SK-N-SH (cell line): Measurements from ENCODE around the gene AIF1L. TPM values are rescaled to one million over a fixed set of nuclear protein-coding genes. Genes with fewer than 3 reads are reported as not detected.

ENCODE experiments used
- CTCF ChIA-PET: fragments of 300-600, 350-600 bp; formaldehyde crosslinking; extraction: SDS; loops from one replicate; lab custom pipeline; 2021; lab: Yijun Ruan, JAX
- POLR2A ChIA-PET: fragments of 350-600 bp; sonication (Branson Sonifier 250); formaldehyde crosslinking; extraction: SDS; loops from one replicate; lab custom pipeline; 2020; ENCODE audit warnings: antibody characterized with exemption, inconsistent platforms; lab: Yijun Ruan, JAX
- DNase-seq: peaks from one replicate; pipeline ENCODE4 v3.0.0; 2012
- H2AFZ ChIP-seq: fragments of 200-600 bp; sonication (generic); 2 replicates; pipeline ENCODE4 v1.8.1; 2016; ENCODE audit warnings: antibody characterized with exemption, mild to moderate bottlenecking, low read depth
- H3F3A ChIP-seq: fragments of 200-600 bp; sonication (generic); replicated peaks from 2 replicates; pipeline ENCODE3; 2016; ENCODE audit warnings: antibody characterized with exemption, mild to moderate bottlenecking; ENCODE audit not compliant: insufficient read depth
- H3K27ac ChIP-seq, 2 experiments: fragments of 200-500 bp in 1 of 2; fragments of 200-600 bp in 1 of 2; sonication (Bioruptor generic) in 1 of 2; sonication (generic), shearing (Covaris generic) in 1 of 2; 2 replicates each; pipeline versions ENCODE4 v1.5.1 to v1.6.1; 2014 to 2016; ENCODE audit warnings: low read depth in 2 of 2, inconsistent platforms in 1 of 2, low read length in 1 of 2, mild to moderate bottlenecking in 1 of 2, mixed read lengths in 1 of 2
- H3K27me3 ChIP-seq: fragments of 200-600 bp; sonication (generic), shearing (Covaris generic); 2 replicates; pipeline ENCODE4 v1.6.1; 2016; ENCODE audit warnings: mixed run types; ENCODE audit not compliant: insufficient read depth
- H3K36me3 ChIP-seq, 2 experiments: fragments of 200-500 bp in 1 of 2; fragments of 200-600 bp in 1 of 2; sonication (Bioruptor generic) in 1 of 2; sonication (generic) in 1 of 2; replicated peaks in 1 of 2; 2 replicates each; pipeline versions ENCODE3 to v1.5.1; 2014 to 2016; ENCODE audit warnings: low read length in 1 of 2, mild to moderate bottlenecking in 1 of 2; ENCODE audit not compliant: insufficient read depth in 2 of 2, control insufficient read depth in 1 of 2
- H3K4me1 ChIP-seq, 2 experiments: fragments of 200-500 bp in 1 of 2; fragments of 200-600 bp in 1 of 2; sonication (Bioruptor generic) in 1 of 2; sonication (generic), shearing (Covaris generic) in 1 of 2; 2 replicates each; pipeline versions ENCODE4 v1.5.1 to v1.6.1; 2014 to 2016; ENCODE audit warnings: low read depth in 1 of 2, low read length in 1 of 2, mixed run types in 1 of 2; ENCODE audit not compliant: insufficient read depth in 2 of 2, control insufficient read depth in 1 of 2
- H3K4me2 ChIP-seq: fragments of 200-600 bp; sonication (generic), shearing (Covaris generic); 2 replicates; pipeline ENCODE4 v1.6.1; 2017; ENCODE audit warnings: mixed run types
- H3K4me3 ChIP-seq, 2 experiments: fragments of 200-500 bp in 1 of 2; fragments of 200-600 bp in 1 of 2; sonication (Bioruptor generic) in 1 of 2; sonication (generic), shearing (Covaris generic) in 1 of 2; 2 replicates each; pipeline versions ENCODE4 v1.5.1 to v1.8.1; 2014 to 2016; ENCODE audit warnings: low read depth in 2 of 2, inconsistent platforms in 1 of 2, low read length in 1 of 2, mild to moderate bottlenecking in 1 of 2, mixed read lengths in 1 of 2, moderate library complexity in 1 of 2
- H3K79me2 ChIP-seq: fragments of 200-600 bp; sonication (generic); 2 replicates; pipeline ENCODE4 v1.8.1; 2017; ENCODE audit warnings: mild to moderate bottlenecking; ENCODE audit not compliant: insufficient read depth
- H3K9ac ChIP-seq: fragments of 200-600 bp; sonication (generic); 2 replicates; pipeline ENCODE4 v1.6.1; 2017; ENCODE audit warnings: mixed run types
- H3K9me2 ChIP-seq: fragments of 200-600 bp; sonication (generic); 2 replicates; pipeline ENCODE4 v1.6.1; 2017; ENCODE audit warnings: mixed run types
- H3K9me3 ChIP-seq: fragments of 200-600 bp; sonication (generic); 2 replicates; pipeline ENCODE4 v1.6.1; 2017; ENCODE audit warnings: mixed run types, mild to moderate bottlenecking, moderate library complexity
- H4K20me1 ChIP-seq: fragments of 200-600 bp; sonication (generic); 2 replicates; pipeline ENCODE4 v1.6.1; 2017; ENCODE audit warnings: mild to moderate bottlenecking, mixed run types; ENCODE audit not compliant: insufficient read depth
- CHD2 ChIP-seq: fragments of 150-350 bp; IDR thresholded peaks from 2 replicates; pipeline ENCODE4 v1.6.1; 2018; ENCODE audit warnings: low read length; ENCODE audit not compliant: partially characterized antibody
- FOSL2 ChIP-seq: IDR thresholded peaks from 2 replicates; pipeline ENCODE4 v1.4.0; 2012; ENCODE audit warnings: low read depth, mild to moderate bottlenecking, moderate library complexity, borderline replicate concordance
- FOXM1 ChIP-seq: IDR thresholded peaks from 2 replicates; pipeline ENCODE4 v1.4.0; 2012; ENCODE audit warnings: low read depth, mild to moderate bottlenecking
- IRF3 ChIP-seq: fragments of 150-350 bp; IDR thresholded peaks from 2 replicates; pipeline ENCODE4 v1.6.1; 2016; ENCODE audit warnings: mild to moderate bottlenecking, low read depth, low read length
- JUND ChIP-seq: IDR thresholded peaks from 2 replicates; pipeline ENCODE4 v1.4.0; 2012
- MEF2A ChIP-seq: IDR thresholded peaks from 2 replicates; pipeline ENCODE4 v1.4.0; 2012; ENCODE audit warnings: low read depth, borderline replicate concordance
- NRF1 ChIP-seq: IDR thresholded peaks from 2 replicates; pipeline ENCODE4 v1.6.1; 2012; ENCODE audit warnings: low read depth, mild to moderate bottlenecking, low read length
- RAD21 ChIP-seq: IDR thresholded peaks from 2 replicates; pipeline ENCODE4 v1.6.1; 2012; ENCODE audit warnings: mild to moderate bottlenecking, low read length
- RCOR1 ChIP-seq: fragments of 150-350 bp; IDR thresholded peaks from 2 replicates; pipeline ENCODE4 v1.6.1; 2017; ENCODE audit warnings: antibody characterized with exemption, low read length
- REST ChIP-seq: IDR thresholded peaks from 2 replicates; pipeline ENCODE4 v1.6.1; 2012; ENCODE audit warnings: mild to moderate bottlenecking, low read depth, low read length, moderate library complexity
- RXRA ChIP-seq: IDR thresholded peaks from 2 replicates; pipeline ENCODE4 v1.4.0; 2012; ENCODE audit warnings: low read depth, mild to moderate bottlenecking, borderline replicate concordance
- SMC3 ChIP-seq: IDR thresholded peaks from 2 replicates; pipeline ENCODE4 v1.6.1; 2012; ENCODE audit warnings: low read depth, low read length, improper control_type of control experiment
- TAF1 ChIP-seq: IDR thresholded peaks from 2 replicates; pipeline ENCODE4 v1.6.1; 2012; ENCODE audit warnings: low read depth, mild to moderate bottlenecking, low read length, moderate library complexity, borderline replicate concordance
- TEAD4 ChIP-seq: IDR thresholded peaks from 2 replicates; pipeline ENCODE4 v1.4.0; 2012; ENCODE audit warnings: mild to moderate bottlenecking, borderline replicate concordance; ENCODE audit not compliant: insufficient read depth
- USF2 ChIP-seq: fragments of 150-350 bp; IDR thresholded peaks from 2 replicates; pipeline ENCODE4 v1.6.1; 2017; ENCODE audit warnings: antibody characterized with exemption, low read length, low read depth, borderline replicate concordance
- YY1 ChIP-seq: IDR thresholded peaks from 2 replicates; pipeline ENCODE4 v1.4.0; 2012; ENCODE audit warnings: low read depth, mild to moderate bottlenecking
- WGBS: methylation state at CpG from one replicate; pipeline ENCODE4 v1.1.6; 2017; ENCODE audit warnings: low lambda C conversion rate; 5-methylcytosine and 5-hydroxymethylcytosine counted together
- polyA plus RNA-seq, 3 experiments: library from polyadenylated mRNA; depleted of rRNA; stranded (reverse); fragments of >200 nt; gene quantifications; 2 replicates each; pipeline ENCODE4 v1.2.3, GENCODE V29; 2012

AIF1L gene
- polyA plus RNA-seq, 1 of the 3 experiments (the other 2 are of a cell fraction), result 0.26 TPM

GRCh38 chr9:131121346-131121745, 25.0 kb downstream of the AIF1L start:
- TF ChIP-seq CHD2, result no peak
- no peak for TF ChIP-seq TAF1
- TF ChIP-seq SMC3, result no peak
- no peak for TF ChIP-seq YY1
- TF ChIP-seq USF2, result no peak
- TF ChIP-seq IRF3, result no peak
- Histone ChIP-seq H3K9ac (no peak overlapping the region), H4K20me1 (no peaks in the 10 kb centered on the region), H2AFZ (no peak overlapping the region), H3K4me3 (no peak overlapping the region), H3K27me3 (no peaks in the 10 kb centered on the region), H3K79me2 (peaks cover 10% of the 10 kb centered on the region), H3F3A (no peaks in the 10 kb centered on the region), H3K27ac (no peak overlapping the region), H3K9me2 (no peaks in the 10 kb centered on the region), H3K4me1 (peaks cover 4 to 6% of the 10 kb centered on the region in 2 experiments; a peak in 2 of 4 replicates), H3K9me3 (no peaks in the 10 kb centered on the region), H3K36me3 (no peaks in the 10 kb centered on the region), H3K4me2 (no peak overlapping the region)
- ChIA-PET CTCF (no interaction called here), POLR2A (no interaction called here)
- WGBS, result 47% methylated on average over 2 of the region's 2 CpGs
- no peak for DNase-seq

GRCh38 chr9:131122158-131122557, 25.8 kb downstream of the AIF1L start:
- Histone ChIP-seq H2AFZ (no peak overlapping the region), H3K27ac (no peak overlapping the region), H3K9me2 (no peaks in the 10 kb centered on the region), H3K4me2 (no peak overlapping the region), H3K9me3 (no peaks in the 10 kb centered on the region), H3K4me3 (no peak overlapping the region), H3K9ac (no peak overlapping the region), H3K27me3 (no peaks in the 10 kb centered on the region), H3K36me3 (peaks cover 0 to 6% of the 10 kb centered on the region in 2 experiments), H3K79me2 (peaks cover 18% of the 10 kb centered on the region), H3F3A (no peaks in the 10 kb centered on the region), H3K4me1 (peaks cover 10% of the 10 kb centered on the region in 2 experiments; a peak in 2 of 4 replicates), H4K20me1 (no peaks in the 10 kb centered on the region)
- 16% methylated on average over 2 of the region's 2 CpGs for WGBS
- POLR2A ChIA-PET, result no interaction called here
- DNase-seq, result no peak
- CTCF ChIA-PET, result no interaction called here
- TF ChIP-seq MEF2A (no peak), FOXM1 (no peak), SMC3 (no peak), RXRA (no peak)

- Histone ChIP-seq H3K9me2 (no peaks in the 10 kb centered on the region), H3F3A (peaks cover 4% of the 10 kb centered on the region), H3K4me2 (peak overlapping the region; percentile 93), H2AFZ (peak overlapping the region; percentile 99), H3K4me1 (peaks cover 10% of the 10 kb centered on the region in 2 experiments; a peak in 2 of 4 replicates), H3K27me3 (no peaks in the 10 kb centered on the region), H3K9ac (peak overlapping the region; percentile 84), H3K27ac (peak overlapping the region; percentile 66 to 74), H3K79me2 (peaks cover 43% of the 10 kb centered on the region), H4K20me1 (no peaks in the 10 kb centered on the region), H3K9me3 (no peaks in the 10 kb centered on the region), H3K4me3 (peak overlapping the region; percentile 85 to 92), H3K36me3 (peaks cover 20 to 32% of the 10 kb centered on the region in 2 experiments)
- WGBS, result 3% methylated on average over 7 of the region's 7 CpGs
- ChIA-PET CTCF (interaction anchor here (1.3 to 2.1 kb wide), 5 partner anchors 12 to 78 kb away, joined by 3 to 8 read pairs (median 5); no protein-coding TSS in a partner anchor), POLR2A (interaction anchor here (0.7 to 1.4 kb wide), 6 partner anchors 8 to 248 kb away, joined by 3 to 13 read pairs (median 4); no protein-coding TSS in a partner anchor)
- DNase-seq, result no peak
- no peak for TF ChIP-seq REST
- TF ChIP-seq RAD21, result no peak
- no peak for TF ChIP-seq FOSL2
- TF ChIP-seq RCOR1, result no peak
- TF ChIP-seq NRF1, result no peak
- TF ChIP-seq TEAD4, result no peak
- no peak for TF ChIP-seq MEF2A
- TF ChIP-seq JUND, result no peak
- no peak for TF ChIP-seq FOXM1
Observed at GRCh38 chr9:131125038-131125287, 28.6 kb downstream of the AIF1L start.
